Prostate gland (tissue), 2 donors: ENCODE data around the gene LIN37. TPM values are rescaled to one million over a fixed set of nuclear protein-coding genes. Genes with fewer than 3 reads are reported as not detected.
"Not testable (repeated sequence)": the region's sequence is repeated elsewhere in the genome, so short reads cannot be mapped to it uniquely, and the experiment has no call there.

Experiments
- DNase-seq: peaks from one replicate; pipeline ENCODE4 v3.0.0-alpha.2; 2019; ENCODE audit warnings: low spot score
- H3K27ac ChIP-seq, 2 donors: fragments of 200-600 bp; sonication (generic); 2 replicates each; pipeline ENCODE4 v1.5.1; 2017 to 2019
- H3K27me3 ChIP-seq: fragments of 200-600 bp; sonication (generic); replicated peaks from 2 replicates; pipeline ENCODE4 v1.5.1; 2019; ENCODE audit not compliant: insufficient read depth
- H3K36me3 ChIP-seq, 2 donors: fragments of 200-600 bp; sonication (generic); 1 replicate in 1 of 2; 2 replicates in 1 of 2; pipeline versions ENCODE4 v1.5.1 to v1.8.1; 2017 to 2019
- H3K4me1 ChIP-seq: fragments of 200-600 bp; sonication (generic); replicated peaks from 2 replicates; pipeline ENCODE4 v1.5.1; 2019
- H3K4me3 ChIP-seq, 2 donors: fragments of 200-600 bp; sonication (generic); 2 replicates each; pipeline ENCODE4 v1.5.1; 2017 to 2019
- H3K9me3 ChIP-seq: fragments of 200-600 bp; sonication (generic); 2 replicates; pipeline ENCODE4 v1.5.1; 2017
- CTCF ChIP-seq, 4 experiments: fragments of 200-600 bp in 2 of 4; fragments of 450-650 bp in 2 of 4; sonication (generic) in 2 of 4; IDR thresholded peaks; 1 replicate in 3 of 4; 2 replicates in 1 of 4; pipeline ENCODE4 v1.5.1; 2016 to 2019; ENCODE audit warnings: antibody characterized with exemption in 4 of 4, mild to moderate bottlenecking in 2 of 4, moderate library complexity in 2 of 4
- POLR2A ChIP-seq: fragments of 450-650 bp; IDR thresholded peaks from one replicate; pipeline ENCODE4 v1.6.1; 2016; ENCODE audit warnings: antibody characterized with exemption, mild to moderate bottlenecking
- POLR2AphosphoS5 ChIP-seq: sonication (generic); formaldehyde crosslinking; IDR thresholded peaks from one replicate; pipeline ENCODE4 v1.6.1; 2017; ENCODE audit warnings: antibody characterized with exemption
- WGBS: methylation state at CpG from one replicate; pipeline ENCODE4 v1.1.5; 2018; 5-methylcytosine and 5-hydroxymethylcytosine counted together
- intact Hi-C: fragments of 100-400 bp; cut with DNase I; formaldehyde crosslinking; loops from one replicate; pipeline ENCODE4 v1.14.2; 2022
- total RNA-seq, 2 donors: library from RNA; depleted of rRNA; stranded (reverse); fragments of >200 nt; gene quantifications; one replicate each; pipeline ENCODE4 v1.1.0, GENCODE V29; 2016

The LIN37 gene
- total RNA-seq, 2 donors from 2014 or later = 4.2 to 13.0 TPM

GRCh38 chr19:35720648-35721047, 27.7 kb upstream of the LIN37 start:
- no peak for TF ChIP-seq POLR2A
- no peak for TF ChIP-seq POLR2AphosphoS5
- intact Hi-C loops = no loop called here
- no peaks in the 10 kb centered on the region for H3K9me3 ChIP-seq
- DNase-seq = no peak
- no peak overlapping the region for H3K27ac ChIP-seq
- peaks cover 14% of the 10 kb centered on the region for H3K4me1 ChIP-seq
- WGBS = 81% methylated on average over 15 of the region's 17 CpGs
- peaks cover 30 to 40% of the 10 kb centered on the region in 2 donors for H3K36me3 ChIP-seq
- H3K27me3 ChIP-seq = no peaks in the 10 kb centered on the region
- H3K4me3 ChIP-seq = no peak overlapping the region

- Histone ChIP-seq H3K36me3 (peaks cover 31 to 46% of the 10 kb centered on the region in 2 donors), H3K4me1 (peaks cover 9% of the 10 kb centered on the region), H3K4me3 (no peak overlapping the region), H3K27me3 (no peaks in the 10 kb centered on the region), H3K9me3 (no peaks in the 10 kb centered on the region), H3K27ac (no peak overlapping the region)
- intact Hi-C loops = no loop called here
- 87% methylated on average over 16 of the region's 16 CpGs for WGBS
- TF ChIP-seq POLR2AphosphoS5 = no peak
- DNase-seq = no peak
Observed at GRCh38 chr19:35721374-35721773, 27.0 kb upstream of the LIN37 start.

- peaks cover 36 to 55% of the 10 kb centered on the region in 2 donors for H3K36me3 ChIP-seq
- 90% methylated on average over 14 of the region's 14 CpGs for WGBS
- H3K27me3 ChIP-seq = no peaks in the 10 kb centered on the region
- no peak overlapping the region for H3K4me3 ChIP-seq
- no peaks in the 10 kb centered on the region for H3K9me3 ChIP-seq
- no peak overlapping the region for H3K27ac ChIP-seq
- intact Hi-C loops = no loop called here
- no peak for DNase-seq
- H3K4me1 ChIP-seq = peaks cover 9% of the 10 kb centered on the region
- TF ChIP-seq POLR2AphosphoS5 (no peak), CTCF (IDR thresholded peaks at IDR 0.05) (no peak), POLR2A (no peak)
Observed at GRCh38 chr19:35722461-35722860, 25.9 kb upstream of the LIN37 start.

- TF ChIP-seq POLR2A (no peak), CTCF (IDR thresholded peaks at IDR 0.05) (no peak), POLR2AphosphoS5 (no peak)
- H3K4me3 ChIP-seq = no peak overlapping the region
- H3K27ac ChIP-seq = no peak overlapping the region
- peaks cover 9% of the 10 kb centered on the region for H3K4me1 ChIP-seq
- DNase-seq = no peak
- no peaks in the 10 kb centered on the region for H3K27me3 ChIP-seq
- H3K36me3 ChIP-seq = peaks cover 39 to 60% of the 10 kb centered on the region in 2 donors
- H3K9me3 ChIP-seq = no peaks in the 10 kb centered on the region
- 92% methylated on average over 16 of the region's 16 CpGs for WGBS
- intact Hi-C loops = no loop called here
Observed at GRCh38 chr19:35722897-35723296, 25.5 kb upstream of the LIN37 start.

- DNase-seq = no peak
- Histone ChIP-seq H3K27me3 (no peaks in the 10 kb centered on the region), H3K4me1 (peaks cover 9% of the 10 kb centered on the region), H3K27ac (no peak overlapping the region), H3K4me3 (no peak overlapping the region), H3K9me3 (no peaks in the 10 kb centered on the region), H3K36me3 (peaks cover 47 to 68% of the 10 kb centered on the region in 2 donors)
- WGBS = 95% methylated on average over 24 of the region's 24 CpGs
- intact Hi-C loops = no loop called here
- TF ChIP-seq CTCF (IDR thresholded peaks at IDR 0.05) (no peak), POLR2A (no peak), POLR2AphosphoS5 (no peak)
Observed at GRCh38 chr19:35723671-35724070, 24.7 kb upstream of the LIN37 start.

GRCh38 chr19:35724132-35724531, 24.2 kb upstream of the LIN37 start:
- DNase-seq = not testable (repeated sequence)
- H3K36me3 ChIP-seq = peaks cover 47 to 72% of the 10 kb centered on the region in 2 donors

More at GRCh38 chr19:35724132-35724531, 24.2 kb upstream of the LIN37 start:
- 90% methylated on average over 7 of the region's 7 CpGs for WGBS
- H3K27me3 ChIP-seq, H3K9me3 ChIP-seq, H3K27ac ChIP-seq, intact Hi-C loops, H3K4me1 ChIP-seq, H3K4me3 ChIP-seq: not testable (repeated sequence)
